Endometrial microvascular endothelial cells (primary cell): ENCODE measurements around the gene ERICH6B. TPM values are rescaled to one million over a fixed set of nuclear protein-coding genes. Genes with fewer than 3 reads are reported as not detected.

Experiments used
- in situ Hi-C: cut with HindIII; loops from 2 replicates; pipeline ENCODE4 v1.10.0; 2017; ENCODE audit warnings: low sequenced_read_pairs, low pct_unique_long_range_greater_than_20kb; ENCODE audit errors: inconsistent ontology term
- total RNA-seq: library from RNA; depleted of rRNA; stranded (reverse); fragments of >200 nt; gene quantifications from one replicate; pipeline ENCODE4 v1.2.3, GENCODE V29; 2015; ENCODE audit errors: inconsistent ontology term

ERICH6B gene
- total RNA-seq, 1 donor from 2014 or later = not detected

GRCh38 chr13:45603338-45603737 is 12.2 kb downstream of the ERICH6B start:
- in situ Hi-C loops = no loop called here

- in situ Hi-C loops = no loop called here
Observed at GRCh38 chr13:45602183-45603170, 13.1 kb downstream of the ERICH6B start.

- in situ Hi-C loops = no loop called here
Observed at GRCh38 chr13:45601680-45602079, 13.9 kb downstream of the ERICH6B start.

GRCh38 chr13:45598597-45598996 is 16.9 kb downstream of the ERICH6B start:
- in situ Hi-C loops = no loop called here

GRCh38 chr13:45596800-45597475 is 18.6 kb downstream of the ERICH6B start:
- in situ Hi-C loops = no loop called here

GRCh38 chr13:45595965-45596364 is 19.6 kb downstream of the ERICH6B start:
- in situ Hi-C loops = no loop called here

- in situ Hi-C loops = no loop called here
Observed at GRCh38 chr13:45594764-45595163, 20.8 kb downstream of the ERICH6B start.

- in situ Hi-C loops = no loop called here
Observed at GRCh38 chr13:45594227-45594626, 21.3 kb downstream of the ERICH6B start.

GRCh38 chr13:45592758-45593157 is 22.8 kb downstream of the ERICH6B start:
- in situ Hi-C loops = no loop called here

- in situ Hi-C loops = no loop called here
Observed at GRCh38 chr13:45590066-45590465, 25.5 kb downstream of the ERICH6B start.

GRCh38 chr13:45587897-45588296 is 27.6 kb downstream of the ERICH6B start:
- in situ Hi-C loops = no loop called here

GRCh38 chr13:45584816-45585215 is 30.7 kb downstream of the ERICH6B start:
- in situ Hi-C loops = no loop called here

- in situ Hi-C loops = no loop called here
Observed at GRCh38 chr13:45582408-45583076, 33.0 kb downstream of the ERICH6B start.

- in situ Hi-C loops = no loop called here
Observed at GRCh38 chr13:45576466-45576865, 39.1 kb downstream of the ERICH6B start.

GRCh38 chr13:45575830-45576180 is 39.7 kb downstream of the ERICH6B start:
- in situ Hi-C loops = no loop called here

GRCh38 chr13:45575146-45575829 is 40.3 kb downstream of the ERICH6B start:
- in situ Hi-C loops = no loop called here

- in situ Hi-C loops = no loop called here
Observed at GRCh38 chr13:45565331-45565730, 50.2 kb downstream of the ERICH6B start.

GRCh38 chr13:45564133-45564776 is 51.3 kb downstream of the ERICH6B start:
- in situ Hi-C loops = no loop called here
